Left lobe of liver (tissue), 2 donors: Measurements from ENCODE around the gene EHD1. TPM values are rescaled to one million over a fixed set of nuclear protein-coding genes. Genes with fewer than 3 reads are reported as not detected.
A peak's percentile ranks its signal among the peaks of the same experiment; 100 is the strongest.

Source experiments
- ATAC-seq: fragments of 200-7000 bp; cut with Tn5 transposase; one replicate; pipeline ENCODE4 v1.9.1; 2020; ENCODE audit warnings: mild to moderate bottlenecking, moderate library complexity
- DNase-seq: peaks from one replicate; pipeline ENCODE4 v3.0.0-alpha.2; 2020; ENCODE audit warnings: low spot score
- total RNA-seq: library from RNA; stranded (reverse); gene quantifications from one replicate; pipeline ENCODE4 v1.2.1, GENCODE V29; 2021
- donor health status: DM: no; HTN: no; CAD: no; lungs with moderate emphysema.
- donor health status: DM: no; HTN: yes; CAD: no.

The EHD1 gene
- total RNA-seq, 1 donor from 2014 or later = 29.9 TPM

DNA sequence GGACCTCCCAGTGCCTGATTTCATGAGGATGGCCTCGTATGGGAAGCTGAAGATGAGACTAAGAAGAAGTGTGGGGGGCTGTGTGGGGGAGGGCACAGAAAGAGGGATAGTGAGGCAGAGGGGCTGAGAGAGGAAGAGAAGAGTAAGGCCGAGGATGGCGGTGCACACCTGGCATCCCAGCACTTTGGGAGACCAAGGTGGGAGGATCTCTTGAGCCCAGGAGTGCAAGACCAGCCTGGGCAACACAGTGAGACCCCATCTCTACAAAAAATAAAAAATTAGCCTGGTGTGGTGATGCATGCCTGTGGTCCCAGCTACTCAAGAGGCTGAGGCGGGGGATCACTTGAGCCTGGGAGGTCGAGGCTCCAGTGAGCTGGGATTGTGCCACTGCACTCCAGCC, 13.5 kb upstream of the EHD1 start:
- ATAC-seq = no peak
- DNase-seq = no peak

DNA sequence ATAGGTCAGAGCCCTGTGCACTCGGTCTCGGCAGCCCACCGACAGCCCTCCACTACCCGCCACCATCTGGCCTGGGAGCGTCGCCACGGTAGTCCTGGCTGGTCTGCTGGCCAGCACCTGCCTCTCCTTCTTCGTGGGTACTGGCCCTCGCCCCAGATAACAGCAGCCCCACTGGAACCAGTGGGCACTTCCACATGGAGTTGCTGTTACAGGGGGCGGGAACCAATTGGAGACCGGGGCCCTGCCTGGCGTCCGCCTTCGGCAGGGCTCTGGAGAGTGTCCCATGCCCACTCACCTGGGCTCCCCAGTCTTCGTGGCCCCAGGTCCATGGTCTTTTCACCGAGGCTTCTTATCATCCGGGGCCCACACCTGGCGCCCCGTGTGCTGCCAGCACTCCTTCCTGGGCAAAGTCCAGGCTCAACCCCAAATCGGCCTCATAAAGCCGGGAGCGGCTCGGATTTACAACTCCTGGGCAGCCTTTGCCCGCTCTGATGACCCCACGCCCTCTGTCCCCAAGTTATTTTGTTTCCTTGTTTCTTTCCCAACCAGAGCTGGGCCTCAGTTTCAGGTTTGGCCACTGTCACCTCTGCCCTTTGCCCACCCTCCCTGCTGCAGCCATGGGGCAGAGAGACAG, 12.9 kb upstream of the EHD1 start:
- ATAC-seq (peak; percentile 34), DNase-seq (peak; percentile 89)

DNA sequence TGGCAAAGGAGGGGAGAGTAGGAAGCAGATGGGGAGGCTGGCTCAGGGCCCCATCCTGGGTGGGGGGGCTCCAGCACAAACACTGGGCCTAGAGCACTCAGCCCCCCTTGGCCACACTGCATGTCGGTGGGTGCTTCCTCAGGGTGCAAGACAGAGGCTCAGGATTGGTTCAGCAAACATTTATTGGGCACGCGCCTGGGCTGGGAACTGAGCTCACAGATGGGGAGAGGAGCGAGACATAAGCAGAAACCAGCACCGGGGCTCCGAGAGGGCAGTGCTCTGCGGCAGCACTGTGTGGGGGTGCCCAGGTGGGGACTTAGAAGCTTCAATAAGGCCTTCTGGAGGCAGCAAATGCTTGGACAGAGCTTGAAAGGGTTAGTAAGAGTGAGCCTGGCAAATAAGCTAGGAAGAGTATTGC, 12.1 kb upstream of the EHD1 start:
- no peak for DNase-seq
- no peak for ATAC-seq

DNA sequence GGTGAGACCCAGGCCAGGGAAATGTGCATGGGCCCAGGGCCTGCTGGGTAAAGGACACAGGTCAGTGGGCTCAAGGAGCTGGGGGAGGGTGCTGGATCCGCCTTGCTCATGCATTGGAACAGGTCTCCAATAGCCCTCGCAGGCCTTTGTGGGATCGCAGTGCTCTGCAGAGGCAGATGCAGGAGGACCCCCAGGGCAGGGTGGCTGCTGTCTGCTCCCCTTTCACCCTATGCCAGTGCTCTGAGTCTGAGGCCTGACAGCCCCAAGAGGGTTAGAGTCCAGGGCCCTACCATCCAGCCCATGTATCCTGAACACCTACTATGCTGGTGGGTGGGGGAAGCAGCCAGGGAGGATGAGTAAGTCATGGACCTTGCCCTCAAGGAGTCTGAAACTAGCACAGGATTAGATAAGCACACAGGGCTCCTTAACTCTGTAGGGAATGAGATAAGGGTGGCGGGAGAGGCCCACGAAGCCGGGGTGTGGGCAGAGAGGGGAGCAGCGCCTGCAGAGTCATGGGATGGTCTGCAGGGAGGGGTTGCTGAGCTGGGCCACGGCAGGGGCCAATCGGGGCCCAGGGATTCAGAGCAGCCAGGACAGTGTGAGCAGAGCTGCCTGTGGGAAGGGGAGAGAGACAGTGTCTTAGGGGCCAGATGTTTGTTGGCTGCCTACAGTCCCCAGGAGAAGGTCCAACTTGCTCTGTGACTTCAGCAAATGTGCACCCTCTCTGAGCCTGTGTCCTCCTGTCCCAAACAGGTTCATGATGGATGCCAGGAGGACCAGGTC, 10.5 kb upstream of the EHD1 start:
- ATAC-seq = peak; percentile 0
- DNase-seq = no peak

DNA sequence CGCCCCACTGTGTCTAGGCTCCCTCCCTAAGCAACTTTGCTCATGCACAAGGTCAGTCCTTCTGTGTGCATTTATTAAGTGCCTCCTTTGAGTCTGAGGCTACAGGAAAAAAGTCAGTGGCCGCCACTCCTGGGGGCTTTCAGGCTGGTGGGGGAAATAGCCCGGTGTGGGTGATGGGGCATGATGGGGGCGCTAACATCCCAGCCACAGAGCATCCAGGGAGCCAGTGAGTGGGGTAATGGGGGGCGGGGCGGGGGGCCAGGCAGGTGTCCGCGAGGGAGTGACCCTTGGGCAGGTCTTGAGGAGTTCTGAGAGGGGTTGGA, 9.9 kb upstream of the EHD1 start:
- DNase-seq (no peak), ATAC-seq (no peak)

DNA sequence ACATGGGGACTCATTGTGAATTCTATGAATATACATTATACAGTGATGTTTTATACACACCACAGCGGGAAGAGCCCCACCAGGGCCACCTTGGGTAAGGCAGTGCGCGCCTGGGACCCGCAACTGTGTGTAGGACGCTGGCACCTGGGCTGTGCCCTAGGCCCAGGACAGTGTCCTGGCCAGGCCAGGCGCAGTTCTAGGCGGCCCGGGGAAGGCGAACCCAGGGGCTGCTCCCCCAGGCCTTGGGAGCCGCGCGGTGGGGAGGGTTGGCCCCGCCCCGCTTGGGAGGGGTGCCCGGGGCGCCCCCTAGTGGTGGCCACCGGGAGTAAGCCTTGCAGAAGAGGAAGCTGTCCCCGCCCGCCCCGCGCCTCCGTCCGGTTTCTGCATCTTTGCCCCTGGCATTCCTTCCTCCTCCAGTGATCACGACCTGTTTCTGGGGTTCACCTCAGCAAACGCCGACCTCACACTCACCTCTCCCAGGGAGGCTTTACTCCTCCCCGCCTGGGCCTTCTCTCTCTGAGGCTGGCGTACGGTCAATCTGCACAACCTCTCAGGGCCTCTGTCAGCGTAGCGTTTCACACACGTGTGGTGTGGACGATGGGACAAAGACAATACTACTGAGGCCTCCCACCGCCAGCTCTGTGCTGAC, 9.5 kb upstream of the EHD1 start:
- DNase-seq (peak; percentile 85), ATAC-seq (peak; percentile 76)

DNA sequence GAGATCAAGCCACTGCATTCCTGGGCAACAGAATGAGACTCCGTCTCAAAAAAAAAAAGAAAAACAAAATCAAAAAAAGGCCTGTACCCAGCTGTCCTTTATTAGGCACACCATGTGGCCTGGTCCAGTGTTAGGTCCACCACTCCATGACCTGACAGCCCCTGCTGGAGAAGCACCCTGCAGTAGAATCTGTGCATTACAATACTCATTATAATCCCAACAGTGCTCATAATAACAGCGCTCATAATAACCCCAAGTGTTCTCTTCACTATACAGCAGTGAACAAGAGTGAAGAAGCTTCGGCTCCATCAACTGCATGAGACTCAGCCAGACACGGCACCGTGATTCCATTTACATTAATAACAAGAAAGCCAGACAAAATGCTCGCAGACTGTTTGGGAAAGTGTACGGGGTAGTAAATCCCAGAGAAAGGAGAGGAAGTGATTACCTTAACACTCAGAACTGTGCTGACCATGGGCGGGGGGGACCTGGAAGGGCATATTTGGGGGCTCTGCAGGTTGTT, 8.9 kb upstream of the EHD1 start:
- DNase-seq (no peak), ATAC-seq (no peak)

DNA sequence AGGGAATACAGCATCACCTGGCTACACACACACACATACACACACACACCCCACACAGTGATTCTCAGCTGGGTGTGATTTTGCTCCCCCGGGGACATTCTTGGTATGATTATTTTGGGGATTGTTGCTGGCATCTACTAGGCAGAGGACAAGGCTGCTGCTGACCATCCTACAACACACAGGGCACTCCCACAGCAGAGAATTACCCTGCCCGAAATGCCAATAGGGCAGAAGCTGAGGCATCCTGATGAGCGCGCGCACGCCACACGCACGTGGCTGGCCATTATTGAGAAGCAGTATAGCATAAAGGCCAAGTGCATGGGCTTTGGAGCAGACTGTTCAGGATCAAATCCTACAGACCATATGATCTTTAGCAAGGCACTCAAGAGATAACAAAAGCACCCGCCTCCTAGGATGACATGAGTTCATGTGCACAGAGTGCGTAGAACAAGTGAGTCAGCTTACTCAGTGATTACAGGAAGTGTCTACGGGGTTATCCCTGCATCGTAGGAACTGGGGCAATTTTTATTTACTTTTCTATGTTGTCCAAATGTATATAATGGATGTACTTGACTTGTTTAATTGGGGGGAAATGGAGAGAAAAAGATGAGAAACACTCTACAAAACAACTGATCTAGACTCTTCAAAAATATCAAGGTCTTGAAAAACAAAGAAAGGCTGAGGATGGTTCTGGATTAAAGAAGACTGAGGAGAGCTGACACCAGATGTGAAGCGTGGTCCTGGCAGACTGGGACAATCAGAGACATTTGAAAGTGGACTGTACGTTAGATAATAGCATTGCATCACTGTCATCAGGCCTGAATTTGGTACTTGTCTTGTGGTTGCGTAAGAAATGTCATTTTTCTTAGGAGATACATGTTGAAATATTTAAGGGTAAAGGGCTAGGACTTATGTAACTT, 7.2 kb upstream of the EHD1 start:
- DNase-seq = no peak
- ATAC-seq = no peak

DNA sequence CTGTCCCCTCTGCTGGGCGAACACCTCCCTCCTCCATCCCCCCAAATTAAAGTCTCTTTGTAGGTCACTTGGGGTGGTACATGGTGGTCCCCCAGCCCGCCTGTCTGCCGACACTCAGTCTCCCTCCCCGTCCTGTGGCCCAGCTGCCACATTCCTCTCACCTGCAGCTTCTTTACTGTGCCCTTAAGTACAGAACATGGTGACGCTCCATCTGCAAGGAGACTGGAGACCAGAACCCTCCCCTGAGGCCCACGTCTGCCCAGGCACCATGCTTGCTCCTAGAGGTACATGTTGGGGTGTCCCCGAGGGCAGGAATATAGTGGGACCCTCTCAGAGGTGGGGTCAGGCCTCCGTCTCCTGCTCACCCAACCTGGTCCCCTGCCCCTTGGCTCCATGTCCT, 5.6 kb upstream of the EHD1 start:
- ATAC-seq = no peak
- DNase-seq = no peak

DNA sequence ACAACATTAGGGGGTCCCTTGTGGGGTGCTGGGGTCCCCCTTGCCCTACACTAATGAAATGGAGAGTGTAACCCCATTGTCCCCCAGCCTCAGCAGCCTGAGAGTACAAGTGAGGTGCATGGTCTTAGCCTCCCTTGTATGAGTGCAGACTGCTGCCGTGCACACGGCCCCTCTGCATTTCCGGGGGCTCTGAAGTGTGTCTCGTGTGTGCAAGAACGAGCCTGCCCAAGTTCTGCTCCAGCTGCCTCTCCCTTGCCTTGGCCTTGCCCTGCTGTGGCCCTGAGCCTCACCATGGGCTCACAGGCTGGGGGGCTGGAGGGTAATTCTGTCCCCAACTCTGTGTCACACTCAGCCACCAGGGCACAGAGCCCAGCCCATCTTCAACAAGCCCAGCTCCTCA, 5.2 kb upstream of the EHD1 start:
- DNase-seq (no peak), ATAC-seq (no peak)

DNA sequence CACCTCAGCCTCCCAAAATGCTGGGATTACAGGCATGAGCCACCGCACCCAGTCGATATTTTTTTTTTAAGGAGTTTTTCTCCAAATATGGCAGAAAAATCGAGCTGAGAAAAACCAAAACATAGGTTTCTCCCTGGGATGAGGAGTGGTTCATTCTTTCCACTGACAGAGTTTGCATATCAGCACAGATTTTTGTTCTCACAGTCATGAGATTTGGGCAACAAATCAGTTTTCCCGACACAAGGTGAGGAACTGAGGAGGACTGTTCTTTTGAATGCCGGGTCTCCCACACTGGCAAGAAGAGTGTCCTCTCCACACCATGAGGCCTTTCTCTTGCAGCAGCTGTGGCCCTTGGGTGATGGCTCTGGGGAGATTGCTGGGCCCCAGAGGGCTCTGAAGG, 3.8 kb upstream of the EHD1 start:
- ATAC-seq (no peak), DNase-seq (no peak)

DNA sequence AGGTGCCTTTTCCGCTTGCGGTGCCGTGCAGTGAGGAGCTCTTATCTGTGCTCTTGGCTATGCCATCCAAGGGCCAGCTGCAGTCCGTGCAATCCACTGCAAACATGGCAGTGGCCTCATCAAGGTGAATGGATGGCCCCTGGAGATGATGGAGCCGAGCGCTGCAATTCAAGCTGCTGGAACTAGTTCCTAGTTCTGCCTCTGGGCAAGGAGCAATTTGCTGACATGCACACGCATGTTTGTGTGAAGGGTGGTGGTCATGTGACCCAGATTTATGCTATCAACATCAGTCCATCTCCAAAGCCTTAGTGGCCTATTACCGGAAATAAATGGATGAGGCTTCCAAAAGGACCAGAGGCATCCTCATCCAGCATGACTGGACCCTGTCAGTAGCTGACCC, 3.1 kb upstream of the EHD1 start:
- no peak for ATAC-seq
- DNase-seq = no peak

DNA sequence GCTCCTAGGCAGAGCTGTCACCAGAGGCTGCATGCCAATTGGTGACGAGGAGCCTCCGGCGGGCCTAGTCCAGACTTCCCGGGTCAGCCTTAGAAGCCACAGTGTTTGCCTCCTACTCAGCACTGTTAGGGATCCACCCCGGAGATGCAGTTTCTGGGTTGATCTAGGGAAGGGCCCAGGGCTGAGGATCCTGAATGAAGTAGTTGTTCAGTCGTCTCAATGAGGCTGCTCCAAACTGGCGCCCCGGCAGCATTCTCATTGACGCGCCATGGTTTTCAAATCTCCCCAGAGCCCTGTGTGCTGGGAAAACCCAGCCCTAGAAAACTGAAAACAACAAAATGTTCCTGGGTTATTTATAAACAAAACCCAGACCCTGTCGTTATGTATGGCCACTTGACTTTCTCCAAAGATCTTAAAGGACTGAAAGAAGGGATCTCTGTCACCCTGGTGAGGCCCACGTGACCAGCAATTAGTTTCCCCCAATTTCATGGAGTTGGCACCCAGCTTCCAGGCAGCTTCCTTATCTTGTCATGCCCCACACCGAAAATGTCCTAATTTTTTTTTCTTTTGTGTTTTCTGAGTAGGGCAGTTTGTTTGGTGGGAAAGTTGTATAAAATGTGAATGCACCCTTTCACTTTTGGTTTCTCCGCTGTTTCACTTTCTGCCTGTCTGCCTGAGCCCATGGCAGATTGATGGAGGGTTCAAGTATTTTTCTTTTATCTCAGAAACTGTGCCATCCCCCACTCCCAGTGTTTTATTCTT, 2.0 kb upstream of the EHD1 start:
- no peak for DNase-seq
- ATAC-seq = no peak

DNA sequence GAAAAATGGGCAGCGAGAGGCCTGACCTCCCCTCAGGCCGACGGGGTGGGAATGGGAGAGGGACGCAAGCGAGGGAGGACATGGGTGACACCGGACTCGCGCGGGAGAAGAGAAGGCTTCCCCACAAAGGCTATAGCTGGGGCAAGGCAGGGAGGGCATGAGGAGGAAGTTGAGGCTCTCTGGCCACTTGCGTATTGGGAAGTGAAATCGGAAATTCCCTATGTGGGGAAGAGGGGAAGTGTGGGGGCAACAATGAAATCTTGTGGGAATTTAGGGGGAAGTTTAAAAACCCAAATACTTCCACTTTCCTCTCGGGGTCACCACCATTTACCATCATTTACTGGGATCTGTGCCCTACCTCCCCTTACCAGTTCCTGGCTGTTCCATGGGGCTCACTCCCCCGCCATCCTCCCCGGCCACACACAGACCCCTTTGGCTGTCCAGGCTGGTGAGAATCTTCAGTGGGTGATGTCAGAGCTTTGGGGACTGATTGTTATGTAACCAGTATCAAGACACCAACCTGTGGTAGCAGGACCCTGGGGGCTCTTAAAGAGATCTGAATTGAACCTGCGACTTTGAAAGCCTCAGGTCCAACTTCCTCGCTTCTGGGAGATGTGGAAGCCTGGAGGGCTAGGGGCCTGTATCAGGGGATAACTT, 951 bp upstream of the EHD1 start:
- DNase-seq (no peak), ATAC-seq (no peak)

DNA sequence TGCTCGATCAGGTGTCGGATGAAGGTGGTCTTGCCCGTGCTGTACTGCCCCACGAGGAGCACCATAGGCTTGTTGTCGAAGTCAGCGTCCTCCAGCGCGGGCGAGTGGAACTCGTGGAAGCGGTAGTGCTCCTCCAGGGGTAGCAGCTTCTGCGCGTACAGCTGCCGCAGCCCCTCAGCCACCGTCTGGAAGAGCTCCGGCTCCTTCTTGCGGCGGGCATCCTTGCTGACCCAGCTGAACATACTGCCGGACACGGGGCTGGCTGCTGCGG, 263 bp downstream of the EHD1 start:
- DNase-seq (no peak), ATAC-seq (peak; percentile 12)

DNA sequence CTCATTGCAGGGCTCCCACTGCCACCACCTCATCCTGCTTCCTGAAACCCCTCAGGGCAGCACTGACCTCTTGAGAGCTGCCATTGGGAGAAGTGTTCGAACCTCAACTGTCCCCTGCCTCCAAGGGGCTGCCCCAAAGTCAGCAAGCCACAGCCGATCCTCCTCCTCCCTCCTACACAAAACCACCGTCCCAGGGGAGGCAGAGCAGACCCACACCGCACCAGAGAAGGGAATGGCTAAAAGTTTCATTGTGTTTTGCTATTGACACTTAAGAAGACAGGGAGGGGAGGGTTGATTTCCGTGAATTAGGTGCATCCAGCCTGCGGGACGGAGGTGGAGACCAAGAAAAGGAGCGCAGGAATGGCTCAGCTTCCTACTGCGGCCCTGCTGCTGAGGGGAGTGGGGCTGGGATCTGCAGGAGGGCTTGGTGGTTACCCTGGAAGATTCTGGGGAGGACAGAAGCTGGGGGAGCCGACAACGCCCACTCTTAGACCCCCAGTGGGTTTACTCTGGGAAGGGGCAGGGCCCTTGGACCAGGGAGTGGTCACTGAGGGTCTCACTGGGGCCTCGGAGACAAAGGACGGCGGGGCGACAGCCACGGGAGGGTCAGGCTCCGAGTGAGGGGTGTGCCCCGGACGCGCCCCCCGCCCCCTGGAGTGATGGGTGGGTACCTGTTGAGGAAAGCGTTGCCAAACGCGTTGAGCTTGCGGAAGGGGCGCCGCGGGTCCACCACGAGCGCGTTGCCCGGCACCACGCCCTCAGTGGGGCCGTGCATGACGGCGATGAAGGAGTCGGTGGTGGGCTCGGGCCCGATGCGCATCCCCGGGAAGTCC, 815 bp downstream of the EHD1 start:
- ATAC-seq (peak; percentile 1), DNase-seq (no peak)

DNA sequence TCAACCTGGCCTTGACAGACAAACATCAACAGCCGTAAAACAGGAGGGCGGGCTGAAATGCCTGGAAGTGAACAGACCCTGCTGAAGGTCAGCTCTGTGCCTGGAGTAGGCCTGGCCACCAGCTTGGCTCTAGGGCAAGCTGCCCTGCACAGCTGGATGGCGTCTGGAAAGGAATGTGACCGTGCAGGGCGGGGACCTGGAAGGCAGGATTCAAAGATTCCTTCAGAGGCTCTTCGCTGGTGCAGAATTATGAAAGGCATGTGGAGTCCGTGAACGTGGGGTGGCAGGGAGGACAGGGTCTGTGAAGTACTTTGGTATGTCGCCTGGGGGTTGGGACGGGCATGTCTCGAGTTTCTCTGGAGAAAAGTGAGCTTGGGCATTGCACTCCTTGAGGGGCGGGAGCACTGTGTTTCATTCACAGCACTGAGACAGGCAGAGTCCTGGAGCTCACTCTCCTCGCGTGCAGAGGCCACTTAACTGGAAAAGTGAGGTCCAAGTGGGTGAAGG, 1.5 kb downstream of the EHD1 start:
- DNase-seq = no peak

DNA sequence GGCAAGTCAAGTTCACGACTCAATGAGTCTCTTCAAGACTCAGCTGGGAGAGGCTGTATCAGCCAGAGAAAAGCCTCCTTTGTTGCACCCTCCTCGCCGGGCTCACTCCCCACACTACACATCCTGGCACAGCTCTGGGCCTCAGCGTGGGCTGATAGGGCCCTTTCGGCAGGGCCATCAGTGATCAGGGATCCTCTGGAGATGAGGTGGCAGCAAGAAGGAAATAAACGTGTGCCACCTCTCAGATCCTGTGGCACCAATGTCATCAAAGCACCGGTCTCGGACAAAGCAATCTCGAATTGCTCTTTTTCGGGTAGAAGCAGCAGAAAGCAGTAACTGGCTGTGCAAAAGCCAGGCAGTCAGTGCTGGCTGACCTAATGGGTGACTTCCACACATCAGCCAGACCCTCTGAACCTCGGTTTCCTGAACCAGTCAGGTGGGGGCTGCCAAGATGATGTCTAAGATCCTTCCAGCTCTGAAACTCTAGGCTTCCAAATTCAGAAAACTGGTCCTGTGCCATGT, 2.1 kb downstream of the EHD1 start:
- ATAC-seq (no peak), DNase-seq (no peak)

More for the DNA sequence above, 1.5 kb downstream of the EHD1 start:
- no peak for ATAC-seq
